T-cell (primary cell): ENCODE results near the gene COL23A1. TPM values are rescaled to one million over a fixed set of nuclear protein-coding genes. Genes with fewer than 3 reads are reported as not detected.

Experiments used
- ATAC-seq, 4 experiments: fragments of 200-7000 bp in 3 of 4; fragments of 150-1000 bp in 1 of 4; cut with Tn5 transposase; replicated peaks in 1 of 4; 1 replicate in 3 of 4; 2 replicates in 1 of 4; pipeline ENCODE4 v1.10.0; 2021; ENCODE audit warnings: moderate library complexity in 3 of 4, mild to moderate bottlenecking in 2 of 4, moderate number of reproducible peaks in 1 of 4
- CTCF ChIA-PET, 2 donors: fragments of 300-600 bp; sonication (Branson Sonifier 250); formaldehyde crosslinking; loops; one replicate each; lab custom pipeline; 2022; ENCODE audit warnings: antibody characterized with exemption in 2 of 2; lab: Charles Lee
- POLR2A ChIA-PET, 2 donors: fragments of 300-600 bp; sonication (Branson Sonifier 250); formaldehyde crosslinking; loops; one replicate each; lab custom pipeline; 2022; ENCODE audit warnings: antibody characterized with exemption in 2 of 2; lab: Charles Lee
- DNase-seq, 35 experiments: peaks; one replicate each; pipeline versions ENCODE4 v3.0.0 to v3.0.0-alpha.2; 2013 to 2023
- H3K27ac ChIP-seq: one replicate; pipeline ENCODE4 v1.5.1; 2013; ENCODE audit warnings: low read length
- H3K27me3 ChIP-seq, 2 experiments: replicated peaks in 1 of 2; 1 replicate in 1 of 2; 2 replicates in 1 of 2; pipeline versions ENCODE4 v1.6.1 to v1.7.0; 2013; ENCODE audit warnings: low read length in 1 of 2, mixed read lengths in 1 of 2; ENCODE audit not compliant: control insufficient read depth in 2 of 2, insufficient read depth in 2 of 2; ENCODE audit errors: extremely low read depth in 1 of 2
- H3K36me3 ChIP-seq, 2 donors: 1 replicate in 1 of 2; 2 replicates in 1 of 2; pipeline versions ENCODE4 v1.6.1 to v1.7.0; 2013; ENCODE audit warnings: low read length in 1 of 2; ENCODE audit not compliant: control insufficient read depth in 2 of 2, insufficient read depth in 1 of 2; ENCODE audit errors: extremely low read depth in 1 of 2
- H3K4me1 ChIP-seq, 2 experiments: 1 replicate in 1 of 2; 2 replicates in 1 of 2; pipeline versions ENCODE4 v1.6.1 to v1.7.0; 2013; ENCODE audit warnings: low read length in 2 of 2, mixed read lengths in 1 of 2; ENCODE audit not compliant: insufficient read depth in 2 of 2, control insufficient read depth in 1 of 2; ENCODE audit errors: extremely low read depth in 1 of 2
- H3K4me3 ChIP-seq, 2 donors: 1 replicate in 1 of 2; 2 replicates in 1 of 2; pipeline versions ENCODE4 v1.5.1 to v1.7.0; 2013; ENCODE audit warnings: mild to moderate bottlenecking in 2 of 2, low read length in 1 of 2, moderate library complexity in 1 of 2; ENCODE audit not compliant: control insufficient read depth in 1 of 2; ENCODE audit errors: extremely low read depth in 1 of 2
- H3K9me3 ChIP-seq: 2 replicates; pipeline ENCODE4 v1.7.0; 2013
- H3K27ac Mint-ChIP-seq, 2 donors: one replicate each; pipeline ENCODE4 v1.8.0; 2020 to 2021; ENCODE audit warnings: mild to moderate bottlenecking in 2 of 2, mixed read lengths in 2 of 2
- H3K27me3 Mint-ChIP-seq, 2 donors: one replicate each; pipeline ENCODE4 v1.8.0; 2021 to 2022; ENCODE audit warnings: mixed read lengths in 2 of 2
- H3K36me3 Mint-ChIP-seq: one replicate; pipeline ENCODE4 v1.8.0; 2021; ENCODE audit warnings: mixed read lengths
- H3K4me1 Mint-ChIP-seq, 3 donors: one replicate each; pipeline ENCODE4 v1.8.0; 2020 to 2022; ENCODE audit warnings: mixed read lengths in 3 of 3, mild to moderate bottlenecking in 1 of 3
- H3K4me3 Mint-ChIP-seq, 3 donors: one replicate each; pipeline ENCODE4 v1.8.0; 2020 to 2022; ENCODE audit warnings: mild to moderate bottlenecking in 3 of 3, mixed read lengths in 3 of 3, moderate library complexity in 3 of 3
- H3K9me3 Mint-ChIP-seq, 3 donors: one replicate each; pipeline ENCODE4 v1.8.0; 2020 to 2022; ENCODE audit warnings: mixed read lengths in 3 of 3
- WGBS: methylation state at CpG from one replicate; pipeline ENCODE4 v1.1.5; 2013; ENCODE audit warnings: missing lambda C conversion rate; ENCODE audit not compliant: insufficient coverage; 5-methylcytosine and 5-hydroxymethylcytosine counted together
- total RNA-seq, 35 experiments: library from RNA in 6 of 35; stranded (reverse) in 6 of 35; fragments of 120-200 nt in 1 of 35; gene quantifications; one replicate each; pipeline versions ENCODE4 v1.2.1 to v1.2.4 and lab custom pipeline; 2013 to 2026

The COL23A1 gene
- total RNA-seq, 5 donors from 2014 or later (not counting 1 experiment from before 2014, with no cell fraction given), result 0.07 to 0.13 TPM; not detected in 3

- WGBS, result 94% methylated on average over 3 of the region's 6 CpGs
- H3K36me3 ChIP-seq, result no peaks in the 10 kb centered on the region
- no peaks in the 10 kb centered on the region for H3K36me3 Mint-ChIP-seq
- H3K4me1 Mint-ChIP-seq, result no peaks in the 10 kb centered on the region
- H3K27ac Mint-ChIP-seq, result no peak overlapping the region
- H3K9me3 Mint-ChIP-seq, result no peaks in the 10 kb centered on the region
- H3K4me3 Mint-ChIP-seq, result no peak overlapping the region
- no peak overlapping the region for H3K4me3 ChIP-seq
- H3K27me3 Mint-ChIP-seq, result peaks cover 0 to 6% of the 10 kb centered on the region in 2 donors
- H3K9me3 ChIP-seq, result no peaks in the 10 kb centered on the region
- CTCF ChIA-PET, result no interaction called here
- H3K4me1 ChIP-seq, result no peaks in the 10 kb centered on the region
- DNase-seq (no peak), ATAC-seq (no peak)
- peaks cover 0 to 25% of the 10 kb centered on the region in 2 experiments for H3K27me3 ChIP-seq
- POLR2A ChIA-PET, result no interaction called here
- no peak overlapping the region for H3K27ac ChIP-seq
Measured at GRCh38 chr5:178323541-178323865, 266.7 kb downstream of the COL23A1 start.

- CTCF ChIA-PET, result no interaction called here
- 83% methylated on average over 11 of the region's 14 CpGs for WGBS
Measured at GRCh38 chr5:178322736-178323540, 267.3 kb downstream of the COL23A1 start.

GRCh38 chr5:178320281-178320855 is 269.8 kb downstream of the COL23A1 start:
- H3K36me3 Mint-ChIP-seq, result no peaks in the 10 kb centered on the region
- no peak overlapping the region for H3K27ac Mint-ChIP-seq

More at GRCh38 chr5:178322736-178323540, 267.3 kb downstream of the COL23A1 start:
- Mint-ChIP-seq H3K27ac (no peak overlapping the region), H3K4me3 (no peak overlapping the region), H3K27me3 (peaks cover 0 to 6% of the 10 kb centered on the region in 2 donors), H3K36me3 (no peaks in the 10 kb centered on the region), H3K9me3 (peaks cover 0 to under 1% (median 0%) of the 10 kb centered on the region in 3 donors), H3K4me1 (no peaks in the 10 kb centered on the region)
- Histone ChIP-seq H3K36me3 (no peaks in the 10 kb centered on the region), H3K4me3 (no peak overlapping the region), H3K4me1 (no peaks in the 10 kb centered on the region), H3K27ac (no peak overlapping the region), H3K27me3 (peaks cover 0 to 23% of the 10 kb centered on the region in 2 experiments), H3K9me3 (no peaks in the 10 kb centered on the region)
- POLR2A ChIA-PET, result no interaction called here
- DNase-seq, result no peak
- no peak for ATAC-seq

DNA sequence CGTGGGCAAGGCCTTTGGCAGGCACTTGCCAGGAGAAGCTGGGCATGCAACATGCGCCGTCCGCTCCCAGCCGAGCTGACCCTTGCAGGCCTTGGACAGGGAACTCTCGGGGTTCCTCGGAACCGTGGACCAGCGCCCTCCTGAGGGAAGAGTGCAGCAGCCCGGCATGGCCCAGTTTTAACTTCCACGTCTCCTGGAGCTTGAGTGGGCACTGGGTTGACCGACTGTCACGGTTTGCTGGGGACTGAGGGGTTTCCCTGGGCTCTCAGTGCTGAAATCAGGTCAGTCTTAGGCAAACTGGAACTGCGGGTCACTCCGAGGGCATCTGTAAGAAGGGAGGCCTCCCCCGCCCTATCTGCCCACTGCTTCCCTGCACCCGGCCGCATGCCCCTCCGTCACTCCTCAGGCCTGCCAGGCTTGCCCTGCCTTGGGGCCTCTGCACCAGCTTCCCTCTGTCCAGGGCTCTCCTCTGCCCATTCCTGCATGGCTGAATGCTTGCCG is 270.6 kb downstream of the COL23A1 start:
- 87% methylated on average over 19 of the region's 20 CpGs for WGBS
- H3K9me3 Mint-ChIP-seq, result peaks cover 8 to 9% (median 8%) of the 10 kb centered on the region in 3 donors
- DNase-seq, result no peak
- no peaks in the 10 kb centered on the region for H3K27me3 Mint-ChIP-seq
- no peak overlapping the region for H3K4me3 ChIP-seq
- H3K4me1 ChIP-seq, result no peaks in the 10 kb centered on the region
- H3K27me3 ChIP-seq, result peaks cover 0 to 19% of the 10 kb centered on the region in 2 experiments
- H3K4me3 Mint-ChIP-seq, result no peak overlapping the region
- no peak overlapping the region for H3K27ac Mint-ChIP-seq
- H3K36me3 Mint-ChIP-seq, result no peaks in the 10 kb centered on the region
- no peaks in the 10 kb centered on the region for H3K9me3 ChIP-seq
- POLR2A ChIA-PET, result no interaction called here
- H3K36me3 ChIP-seq, result no peaks in the 10 kb centered on the region
- no peak overlapping the region for H3K27ac ChIP-seq
- CTCF ChIA-PET, result no interaction called here
- no peak for ATAC-seq
- no peaks in the 10 kb centered on the region for H3K4me1 Mint-ChIP-seq

More at GRCh38 chr5:178320281-178320855, 269.8 kb downstream of the COL23A1 start:
- Histone ChIP-seq H3K9me3 (no peaks in the 10 kb centered on the region), H3K27me3 (peaks cover 0 to 19% of the 10 kb centered on the region in 2 experiments), H3K27ac (no peak overlapping the region), H3K4me1 (no peaks in the 10 kb centered on the region), H3K4me3 (no peak overlapping the region), H3K36me3 (no peaks in the 10 kb centered on the region)
- 50% methylated on average over 16 of the region's 18 CpGs for WGBS
- CTCF ChIA-PET, result no interaction called here
- H3K27me3 Mint-ChIP-seq, result no peaks in the 10 kb centered on the region
- no peak overlapping the region for H3K4me3 Mint-ChIP-seq
- H3K9me3 Mint-ChIP-seq, result peaks cover 8 to 9% (median 8%) of the 10 kb centered on the region in 3 donors
- POLR2A ChIA-PET, result no interaction called here
- ATAC-seq (no peak), DNase-seq (no peak)
- no peaks in the 10 kb centered on the region for H3K4me1 Mint-ChIP-seq

DNA sequence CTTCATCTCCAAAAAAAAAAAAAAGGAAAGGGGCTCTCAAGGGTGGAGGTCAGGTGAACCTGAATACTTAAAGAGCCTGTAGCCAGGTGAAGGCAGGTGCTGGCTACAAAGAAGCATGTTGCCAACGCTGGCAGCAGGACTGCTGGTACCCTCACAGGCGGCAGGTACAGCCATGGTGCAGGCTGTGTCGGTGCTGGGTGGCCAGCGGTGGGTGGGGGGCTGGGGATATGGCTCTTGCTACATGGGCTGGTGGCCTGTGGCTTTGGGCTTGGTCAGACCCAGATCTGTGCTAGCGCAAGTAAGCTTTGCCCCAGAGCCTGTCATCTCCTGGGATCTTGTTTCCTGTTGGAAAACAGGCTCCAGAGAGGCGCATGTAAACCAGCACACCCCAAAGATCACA is 271.3 kb downstream of the COL23A1 start:
- Mint-ChIP-seq H3K27ac (no peak overlapping the region), H3K27me3 (no peaks in the 10 kb centered on the region), H3K4me1 (no peaks in the 10 kb centered on the region), H3K4me3 (no peak overlapping the region), H3K36me3 (no peaks in the 10 kb centered on the region), H3K9me3 (peaks cover 8 to 9% (median 8%) of the 10 kb centered on the region in 3 donors)
- H3K9me3 ChIP-seq, result no peaks in the 10 kb centered on the region
- no peak overlapping the region for H3K4me3 ChIP-seq
- ChIA-PET CTCF (no interaction called here), POLR2A (interaction anchor here in 1 of 2 donors (0.6 kb wide), 1 partner anchor 1247 kb away, joined by 5 read pairs; no protein-coding TSS in a partner anchor)
- DNase-seq (no peak), ATAC-seq (no peak)
- no peaks in the 10 kb centered on the region for H3K4me1 ChIP-seq
- WGBS, result 100% methylated on average over 5 of the region's 6 CpGs
- no peak overlapping the region for H3K27ac ChIP-seq
- H3K27me3 ChIP-seq, result peaks cover 0 to 23% of the 10 kb centered on the region in 2 experiments
- no peaks in the 10 kb centered on the region for H3K36me3 ChIP-seq

GRCh38 chr5:178318382-178318781 is 271.8 kb downstream of the COL23A1 start:
- POLR2A ChIA-PET, result no interaction called here

More at GRCh38 chr5:178318382-178318781, 271.8 kb downstream of the COL23A1 start:
- H3K4me3 ChIP-seq, result no peak overlapping the region
- H3K36me3 ChIP-seq, result no peaks in the 10 kb centered on the region
- H3K27me3 Mint-ChIP-seq, result no peaks in the 10 kb centered on the region
- ATAC-seq (no peak), DNase-seq (no peak)
- no peaks in the 10 kb centered on the region for H3K36me3 Mint-ChIP-seq
- peaks cover 0 to 25% of the 10 kb centered on the region in 2 experiments for H3K27me3 ChIP-seq
- CTCF ChIA-PET, result no interaction called here
- peaks cover 8 to 9% (median 8%) of the 10 kb centered on the region in 3 donors for H3K9me3 Mint-ChIP-seq
- H3K27ac Mint-ChIP-seq, result no peak overlapping the region
- no peaks in the 10 kb centered on the region for H3K4me1 Mint-ChIP-seq
- H3K9me3 ChIP-seq, result no peaks in the 10 kb centered on the region
- 91% methylated on average over 13 of the region's 17 CpGs for WGBS
- no peak overlapping the region for H3K27ac ChIP-seq
- H3K4me3 Mint-ChIP-seq, result no peak overlapping the region
- H3K4me1 ChIP-seq, result no peaks in the 10 kb centered on the region
